H1 (cell line): ENCODE data around the gene SPATA4. TPM values are rescaled to one million over a fixed set of nuclear protein-coding genes. Genes with fewer than 3 reads are reported as not detected.

Source experiments
- CTCF ChIA-PET: fragments of 300-600 bp; sonication (Branson Sonifier 250); formaldehyde crosslinking; loops from one replicate; lab custom pipeline; 2021; ENCODE audit not compliant: partially characterized antibody; lab: Charles Lee
- POLR2A ChIA-PET: fragments of 300-600 bp; sonication (Branson Sonifier 250); formaldehyde crosslinking; loops from one replicate; lab custom pipeline; 2021; ENCODE audit warnings: inconsistent platforms; ENCODE audit not compliant: partially characterized antibody; lab: Charles Lee
- DNase-seq, 2 experiments: peaks; one replicate each; pipeline versions ENCODE4 v3.0.0 to v3.0.0-alpha.2; 2010 to 2022; ENCODE audit warnings: low spot score in 2 of 2, low read depth in 1 of 2, mixed read lengths in 1 of 2
- FAIRE-seq: peaks from 2 replicates; lab custom pipeline; 2011; peaks lifted over from hg19 to GRCh38; lab: Jason Lieb, UNC
- H2AFZ ChIP-seq: 2 replicates; pipeline ENCODE4 v1.8.1; 2012; ENCODE audit warnings: low read length, inconsistent platforms
- H2AK5ac ChIP-seq: 2 replicates; pipeline ENCODE4 v1.6.1; 2013; ENCODE audit warnings: low read depth, low read length
- H2BK120ac ChIP-seq: replicated peaks from 2 replicates; pipeline ENCODE3; 2013; ENCODE audit warnings: low read depth, low read length, inconsistent platforms
- H2BK12ac ChIP-seq: 2 replicates; pipeline ENCODE4 v1.6.1; 2013; ENCODE audit warnings: low read depth, low read length
- H2BK15ac ChIP-seq: 2 replicates; pipeline ENCODE4 v1.6.1; 2013; ENCODE audit warnings: low read length
- H2BK20ac ChIP-seq: 2 replicates; pipeline ENCODE4 v1.6.1; 2013; ENCODE audit warnings: low read length
- H2BK5ac ChIP-seq: 2 replicates; pipeline ENCODE4 v1.6.1; 2013; ENCODE audit warnings: low read depth, low read length
- H3K14ac ChIP-seq: 2 replicates; pipeline ENCODE4 v1.6.1; 2013; ENCODE audit warnings: inconsistent platforms; ENCODE audit not compliant: insufficient read length
- H3K18ac ChIP-seq: 2 replicates; pipeline ENCODE4 v1.6.1; 2013; ENCODE audit warnings: low read length; ENCODE audit errors: extremely low read depth
- H3K23ac ChIP-seq: 2 replicates; pipeline ENCODE4 v1.6.1; 2013; ENCODE audit warnings: inconsistent platforms; ENCODE audit not compliant: insufficient read length
- H3K23me2 ChIP-seq: 2 replicates; pipeline ENCODE4 v1.6.1; 2013; ENCODE audit warnings: low read depth, low read length
- H3K27ac ChIP-seq: 2 replicates; pipeline ENCODE4 v1.6.1; 2011; ENCODE audit warnings: low read depth, low read length, inconsistent platforms
- H3K27me3 ChIP-seq, 4 experiments: replicated peaks in 1 of 4; 1 replicate in 1 of 4; 2 replicates in 3 of 4; pipeline versions ENCODE4 v1.6.1 to v1.8.1; 2011 to 2013; ENCODE audit warnings: low read length in 3 of 4, mild to moderate bottlenecking in 3 of 4, inconsistent platforms in 2 of 4, mixed read lengths in 2 of 4, moderate library complexity in 1 of 4; ENCODE audit not compliant: control insufficient read depth in 3 of 4, insufficient read depth in 3 of 4; ENCODE audit errors: extremely low read depth in 1 of 4
- H3K36me3 ChIP-seq, 4 experiments: 2 replicates each; pipeline versions ENCODE4 v1.6.1 to v1.8.1; 2011 to 2013; ENCODE audit warnings: mild to moderate bottlenecking in 4 of 4, low read length in 3 of 4, moderate library complexity in 2 of 4, control low read depth in 1 of 4, inconsistent platforms in 1 of 4; ENCODE audit not compliant: insufficient read depth in 4 of 4, control insufficient read depth in 2 of 4
- H3K4ac ChIP-seq: replicated peaks from 2 replicates; pipeline ENCODE3; 2013; ENCODE audit warnings: low read length, low read depth, mixed read lengths, inconsistent platforms; ENCODE audit not compliant: insufficient read length
- H3K4me1 ChIP-seq, 4 experiments: replicated peaks in 1 of 4; 1 replicate in 1 of 4; 2 replicates in 3 of 4; pipeline versions ENCODE4 v1.6.1 to v1.8.1; 2011 to 2013; ENCODE audit warnings: low read length in 3 of 4, inconsistent platforms in 2 of 4, mixed read lengths in 1 of 4; ENCODE audit not compliant: insufficient read depth in 4 of 4, control insufficient read depth in 3 of 4
- H3K4me2 ChIP-seq, 2 experiments: 2 replicates each; pipeline versions ENCODE4 v1.6.1 to v1.8.1; 2011 to 2013; ENCODE audit warnings: low read depth in 2 of 2, low read length in 2 of 2, control low read depth in 1 of 2, inconsistent platforms in 1 of 2, mild to moderate bottlenecking in 1 of 2; ENCODE audit not compliant: insufficient read depth in 1 of 2
- H3K4me3 ChIP-seq, 4 experiments: fragments of 200-600, 300-600 bp in 1 of 4; sonication (generic), shearing (Covaris generic), sonication (Bioruptor Twin) in 1 of 4; 2 replicates each; pipeline versions ENCODE4 v1.5.1 to v1.8.1; 2011 to 2016; ENCODE audit warnings: low read length in 4 of 4, low read depth in 3 of 4, control low read depth in 2 of 4, inconsistent platforms in 2 of 4, mild to moderate bottlenecking in 2 of 4, mixed read lengths in 1 of 4, moderate library complexity in 1 of 4; ENCODE audit not compliant: insufficient read depth in 2 of 4; ENCODE audit errors: extremely low read depth in 1 of 4
- H3K56ac ChIP-seq: replicated peaks from 2 replicates; pipeline ENCODE3; 2013; ENCODE audit warnings: low read depth, mild to moderate bottlenecking, mixed read lengths, low read length, inconsistent platforms; ENCODE audit not compliant: insufficient read length
- H3K79me1 ChIP-seq: 2 replicates; pipeline ENCODE4 v1.6.1; 2013; ENCODE audit warnings: low read depth, low read length, control low read depth
- H3K79me2 ChIP-seq, 2 experiments: 2 replicates each; pipeline versions ENCODE4 v1.6.1 to v1.8.1; 2012 to 2013; ENCODE audit warnings: low read length in 2 of 2, mild to moderate bottlenecking in 2 of 2, inconsistent platforms in 1 of 2; ENCODE audit not compliant: insufficient read depth in 2 of 2, control insufficient read depth in 1 of 2
- H3K9ac ChIP-seq, 4 experiments: replicated peaks in 1 of 4; 1 replicate in 1 of 4; 2 replicates in 3 of 4; pipeline versions ENCODE4 v1.6.1 to v1.8.1; 2011 to 2013; ENCODE audit warnings: low read depth in 3 of 4, low read length in 3 of 4, control low read depth in 2 of 4, mild to moderate bottlenecking in 2 of 4, moderate library complexity in 2 of 4, inconsistent platforms in 1 of 4; ENCODE audit errors: extremely low read depth in 1 of 4
- H3K9me3 ChIP-seq, 2 experiments: 2 replicates each; pipeline versions ENCODE4 v1.6.1 to v1.8.1; 2012 to 2013; ENCODE audit warnings: mild to moderate bottlenecking in 2 of 2, moderate library complexity in 2 of 2, control low read depth in 1 of 2, inconsistent platforms in 1 of 2, low read depth in 1 of 2, low read length in 1 of 2, mixed read lengths in 1 of 2; ENCODE audit not compliant: insufficient read depth in 2 of 2
- H4K20me1 ChIP-seq, 2 experiments: replicated peaks in 1 of 2; 2 replicates each; pipeline versions ENCODE3 to v1.8.1; 2011 to 2013; ENCODE audit warnings: inconsistent platforms in 2 of 2, low read length in 2 of 2, mild to moderate bottlenecking in 1 of 2; ENCODE audit not compliant: insufficient read depth in 2 of 2, control insufficient read depth in 1 of 2
- H4K5ac ChIP-seq: 2 replicates; pipeline ENCODE4 v1.6.1; 2013; ENCODE audit warnings: low read length, low read depth, mixed read lengths, inconsistent platforms; ENCODE audit not compliant: insufficient read length
- H4K8ac ChIP-seq: 2 replicates; pipeline ENCODE4 v1.8.0; 2013; ENCODE audit warnings: mild to moderate bottlenecking, moderate library complexity, low read length, inconsistent platforms; ENCODE audit not compliant: insufficient read depth; ENCODE audit errors: extremely low read depth
- H4K91ac ChIP-seq: replicated peaks from 2 replicates; pipeline ENCODE3; 2013; ENCODE audit warnings: low read length, mixed read lengths, inconsistent platforms; ENCODE audit not compliant: insufficient read length
- CHD1 ChIP-seq: IDR thresholded peaks from 2 replicates; pipeline ENCODE4 v1.6.1; 2012; ENCODE audit warnings: low read depth, low read length, improper control_type of control experiment
- CHD2 ChIP-seq: IDR thresholded peaks from 2 replicates; pipeline ENCODE4 v1.6.1; 2012; ENCODE audit warnings: low read length, improper control_type of control experiment
- CREB1 ChIP-seq: IDR thresholded peaks from 2 replicates; pipeline ENCODE4 v1.6.1; 2012; ENCODE audit warnings: inconsistent platforms
- EGR1 ChIP-seq: IDR thresholded peaks from 2 replicates; pipeline ENCODE4 v1.6.1; 2011; ENCODE audit warnings: low read depth, low read length, borderline replicate concordance
- FOSL1 ChIP-seq: IDR thresholded peaks from 2 replicates; pipeline ENCODE4 v1.6.1; 2011; ENCODE audit warnings: mild to moderate bottlenecking, low read depth, low read length, moderate library complexity; ENCODE audit not compliant: insufficient read depth
- KDM1A ChIP-seq: fragments of 200-600, 300-600 bp; sonication (generic); IDR thresholded peaks from 2 replicates; pipeline ENCODE4 v1.7.1; 2016; ENCODE audit warnings: mild to moderate bottlenecking, low read length, borderline replicate concordance
- MAFK ChIP-seq: IDR thresholded peaks from 2 replicates; pipeline ENCODE4 v1.6.1; 2012; ENCODE audit warnings: low read depth, mild to moderate bottlenecking, improper control_type of control experiment, low read length
- PHF8 ChIP-seq: fragments of 200-600 bp; sonication (generic); conservative IDR thresholded peaks from 2 replicates; pipeline ENCODE4 v1.7.1; 2012; ENCODE audit warnings: low read depth, mild to moderate bottlenecking, inconsistent platforms, low read length, moderate library complexity
- POLR2A ChIP-seq, 2 experiments: IDR thresholded peaks; 1 replicate in 1 of 2; 2 replicates in 1 of 2; pipeline ENCODE4 v1.6.1; 2011; ENCODE audit warnings: low read depth in 2 of 2, low read length in 2 of 2, mild to moderate bottlenecking in 2 of 2; ENCODE audit errors: control extremely low read depth in 1 of 2
- SAP30 ChIP-seq: fragments of 300-600 bp; sonication (generic); IDR thresholded peaks from 2 replicates; pipeline ENCODE4 v1.7.1; 2012; ENCODE audit warnings: low read length, moderate library complexity, mild to moderate bottlenecking, inconsistent platforms; ENCODE audit not compliant: insufficient read depth, insufficient replicate concordance
- SIN3A ChIP-seq, 2 experiments: IDR thresholded peaks in 1 of 2; conservative IDR thresholded peaks in 1 of 2; 2 replicates each; pipeline ENCODE4 v1.6.1; 2011 to 2012; ENCODE audit warnings: low read length in 2 of 2, improper control_type of control experiment in 1 of 2, low read depth in 1 of 2, mild to moderate bottlenecking in 1 of 2
- SIRT6 ChIP-seq: IDR thresholded peaks from one replicate; pipeline ENCODE4 v1.7.1; 2012; ENCODE audit warnings: low read length, inconsistent platforms
- SUZ12 ChIP-seq: fragments of 200-600 bp; sonication (generic); IDR thresholded peaks from 2 replicates; pipeline ENCODE4 v1.6.1; 2012; ENCODE audit warnings: mild to moderate bottlenecking, inconsistent platforms, low read length, moderate library complexity, mixed read lengths
- TAF7 ChIP-seq: optimal IDR thresholded peaks from 2 replicates; pipeline ENCODE3; 2011; ENCODE audit warnings: low read depth, mild to moderate bottlenecking, inconsistent platforms, low read length, moderate library complexity, borderline replicate concordance
- polyA plus RNA-seq, 7 experiments: library from polyadenylated mRNA; depleted of rRNA in 3 of 7; stranded (reverse) in 5 of 7; unstranded in 2 of 7; fragments of >200 nt in 5 of 7; fragments of 200-250 nt in 2 of 7; gene quantifications; 1 replicate in 5 of 7; 2 replicates in 1 of 7; 4 replicates in 1 of 7; pipeline versions ENCODE4 v1.2.1 to v1.2.3, GENCODE V29; 2011 to 2013; ENCODE audit warnings: missing spikeins in 2 of 7, mixed read lengths in 2 of 7
- total RNA-seq: library from RNA; stranded (reverse); fragmentation: NEBNext Ultra II Directional; extraction: Animal tissue kit (Norgen Biotek cat#: 25700); gene quantifications from 2 replicates; pipeline ENCODE4 v1.2.1, GENCODE V29; 2021
- TF ChIP-seq, protein P1 (sequence below): IDR thresholded peaks from 2 replicates; pipeline ENCODE4 v1.6.1; 2011; ENCODE audit warnings: low read length, improper control_type of control experiment

The SPATA4 gene
- total and polyA plus RNA-seq, 2 of the 8 experiments (the other 6 are each of a cell fraction or from before 2014, with no cell fraction given): not detected

DNA sequence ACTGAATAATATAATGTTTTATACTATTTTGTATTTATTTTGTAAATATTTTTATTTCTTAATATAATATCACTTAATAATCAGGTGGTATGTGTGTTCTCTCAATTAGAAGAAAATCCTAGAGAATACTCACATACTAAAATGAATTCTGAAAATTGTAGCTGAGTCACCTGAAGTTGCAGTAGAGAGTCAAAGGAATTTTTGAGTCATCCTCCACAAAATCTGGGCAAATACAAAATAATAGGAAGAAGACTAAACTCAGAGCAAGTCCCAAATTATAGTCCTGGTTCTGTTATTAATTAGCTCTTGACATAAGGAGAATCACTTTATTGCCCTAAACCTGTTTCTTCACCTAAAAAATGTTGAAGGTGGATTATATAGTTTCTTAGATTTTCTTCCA is 57.8 kb downstream of the SPATA4 start:
- H3K23me2 ChIP-seq: no peaks in the 10 kb centered on the region
- no peak overlapping the region for H2BK120ac ChIP-seq
- H3K4me1 ChIP-seq: no peaks in the 10 kb centered on the region
- H3K4ac ChIP-seq: no peak overlapping the region
- H3K14ac ChIP-seq: no peak overlapping the region
- no peak overlapping the region for H4K5ac ChIP-seq
- no peak overlapping the region for H2BK5ac ChIP-seq
- no peaks in the 10 kb centered on the region; a peak in 1 of 8 replicates for H3K36me3 ChIP-seq
- FAIRE-seq: no peak
- no peak overlapping the region for H4K91ac ChIP-seq
- H3K23ac ChIP-seq: no peak overlapping the region
- H2BK15ac ChIP-seq: no peak overlapping the region
- no peak overlapping the region for H2BK20ac ChIP-seq
- H3K9me3 ChIP-seq: no peaks in the 10 kb centered on the region
- H2BK12ac ChIP-seq: no peak overlapping the region
- ChIA-PET POLR2A (no interaction called here), CTCF (interaction anchor here (0.6 to 1.6 kb wide), 4 partner anchors 12 to 40 kb away, joined by 3 to 4 read pairs (median 3); no protein-coding TSS in a partner anchor)
- H2AFZ ChIP-seq: no peak overlapping the region
- no peak overlapping the region for H3K4me2 ChIP-seq
- H2AK5ac ChIP-seq: no peak overlapping the region
- no peak overlapping the region for H3K18ac ChIP-seq
- no peak overlapping the region for H4K8ac ChIP-seq
- no peaks in the 10 kb centered on the region for H4K20me1 ChIP-seq
- no peak for DNase-seq
- H3K9ac ChIP-seq: no peak overlapping the region
- no peaks in the 10 kb centered on the region for H3K79me1 ChIP-seq
- H3K56ac ChIP-seq: no peak overlapping the region
- no peaks in the 10 kb centered on the region for H3K79me2 ChIP-seq
- no peak overlapping the region for H3K4me3 ChIP-seq
- no peak overlapping the region for H3K27ac ChIP-seq
- no peaks in the 10 kb centered on the region for H3K27me3 ChIP-seq
- TF ChIP-seq, protein P1, sequence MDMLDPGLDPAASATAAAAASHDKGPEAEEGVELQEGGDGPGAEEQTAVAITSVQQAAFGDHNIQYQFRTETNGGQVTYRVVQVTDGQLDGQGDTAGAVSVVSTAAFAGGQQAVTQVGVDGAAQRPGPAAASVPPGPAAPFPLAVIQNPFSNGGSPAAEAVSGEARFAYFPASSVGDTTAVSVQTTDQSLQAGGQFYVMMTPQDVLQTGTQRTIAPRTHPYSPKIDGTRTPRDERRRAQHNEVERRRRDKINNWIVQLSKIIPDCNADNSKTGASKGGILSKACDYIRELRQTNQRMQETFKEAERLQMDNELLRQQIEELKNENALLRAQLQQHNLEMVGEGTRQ: no peak
- TF ChIP-seq TAF7: no peak
- no peak for TF ChIP-seq SAP30
- TF ChIP-seq KDM1A: no peak
- no peak for TF ChIP-seq SIRT6
- TF ChIP-seq CHD2: no peak
- TF ChIP-seq EGR1: no peak
- TF ChIP-seq MAFK: no peak
- TF ChIP-seq POLR2A (IDR thresholded peaks at IDR 0.05; ENCODE audit: control extremely low read depth in 1 of 2, low read depth in 2 of 2, low read length in 2 of 2): no peak
- no peak for TF ChIP-seq SUZ12
- no peak for TF ChIP-seq CREB1
- TF ChIP-seq PHF8: no peak
- TF ChIP-seq CHD1: no peak
- TF ChIP-seq SIN3A (conservative IDR thresholded peaks at IDR 0.05 in 1 of 2, IDR thresholded peaks at IDR 0.05 in 1 of 2; ENCODE audit: low read depth in 1 of 2, low read length in 2 of 2): no peak
- no peak for TF ChIP-seq FOSL1
